GM12892 (cell line): Measurements from ENCODE around the gene GLT1D1.

Experiments used
- POLR2A ChIP-seq: IDR thresholded peaks from 2 replicates; pipeline ENCODE4 v1.6.1; 2011; ENCODE audit warnings: low read depth, low read length, control low read depth
- POLR2AphosphoS5 ChIP-seq: IDR thresholded peaks from 2 replicates; pipeline ENCODE4 v1.6.1; 2011; ENCODE audit warnings: low read depth, low read length, control low read depth
- TAF1 ChIP-seq: IDR thresholded peaks from 2 replicates; pipeline ENCODE4 v1.6.1; 2011; ENCODE audit warnings: low read depth, mild to moderate bottlenecking, control low read depth, low read length, borderline replicate concordance

DNA sequence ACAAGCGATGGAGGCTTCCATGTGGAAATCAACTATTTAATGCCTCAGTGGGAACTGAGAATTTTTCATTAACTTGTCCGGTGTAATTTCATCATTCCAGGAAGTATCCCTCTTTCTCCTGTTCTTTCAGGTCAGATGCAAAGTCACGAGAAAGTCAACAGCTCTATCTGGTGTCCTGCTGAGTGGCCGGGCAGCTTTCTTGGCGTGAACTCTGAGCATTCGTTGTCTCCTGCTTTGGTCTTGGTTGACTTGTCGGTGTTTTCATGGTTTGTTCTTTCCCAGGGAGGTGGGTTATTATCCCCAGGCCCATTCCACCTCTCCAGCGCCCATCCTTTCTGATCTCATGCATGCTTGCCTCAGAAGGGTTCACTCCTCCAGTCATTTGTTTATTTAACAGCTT lies 149.1 kb downstream of the GLT1D1 start:
- TF ChIP-seq POLR2A (no peak), POLR2AphosphoS5 (no peak), TAF1 (no peak)
